OCI-LY7 (cell line): ENCODE data around the gene YIPF7. TPM values are rescaled to one million over a fixed set of nuclear protein-coding genes. Genes with fewer than 3 reads are reported as not detected.

Experiments
- BruUV-seq: library from RNA; stranded (reverse); fragments of 400-500 nt; replicated peaks from 2 replicates; lab custom pipeline; 2021; lab: Mats Ljungman, UMichigan
- CTCF ChIA-PET: fragments of 300-600 bp; sonication (Branson Sonifier 250); formaldehyde crosslinking; loops from one replicate; lab custom pipeline; 2022; ENCODE audit warnings: antibody characterized with exemption; ENCODE audit not compliant: unreplicated experiment; lab: Charles Lee
- POLR2A ChIA-PET: fragments of 300-600 bp; sonication (Branson Sonifier 250); formaldehyde crosslinking; loops from one replicate; lab custom pipeline; 2022; ENCODE audit warnings: antibody characterized with exemption; lab: Charles Lee
- DNase-seq: peaks from one replicate; pipeline ENCODE4 v3.0.0-alpha.2; 2015; ENCODE audit warnings: low spot score
- H2AFZ ChIP-seq: fragments of 200-600 bp; sonication (generic), shearing (Covaris generic); 2 replicates; pipeline ENCODE4 v1.6.1; 2014; ENCODE audit warnings: mild to moderate bottlenecking, antibody characterized with exemption, low read length, moderate library complexity
- H3K27ac ChIP-seq: fragments of 200-600 bp; sonication (generic); 2 replicates; pipeline ENCODE4 v1.5.1; 2014; ENCODE audit warnings: mixed run types, low read depth, mild to moderate bottlenecking, moderate library complexity, low read length, inconsistent platforms; ENCODE audit not compliant: poor library complexity, severe bottlenecking
- H3K36me3 ChIP-seq: fragments of 200-600 bp; sonication (generic); 2 replicates; pipeline ENCODE4 v1.6.1; 2014; ENCODE audit warnings: mild to moderate bottlenecking, antibody characterized with exemption, low read length, moderate library complexity, mixed read lengths; ENCODE audit not compliant: insufficient read depth
- H3K4me1 ChIP-seq: fragments of 200-600 bp; sonication (generic); 2 replicates; pipeline ENCODE4 v1.5.1; 2014; ENCODE audit warnings: mild to moderate bottlenecking, low read length; ENCODE audit not compliant: insufficient read depth, poor library complexity, severe bottlenecking
- H3K4me2 ChIP-seq: fragments of 200-600 bp; sonication (generic); 2 replicates; pipeline ENCODE4 v1.6.1; 2014; ENCODE audit warnings: mild to moderate bottlenecking, low read length
- H3K4me3 ChIP-seq: fragments of 200-600 bp; sonication (generic); 2 replicates; pipeline ENCODE4 v1.5.1; 2014; ENCODE audit warnings: mild to moderate bottlenecking, low read depth, low read length; ENCODE audit not compliant: poor library complexity, severe bottlenecking
- H3K79me2 ChIP-seq: fragments of 200-600 bp; sonication (generic); 2 replicates; pipeline ENCODE4 v1.6.1; 2016; ENCODE audit warnings: low read depth, mild to moderate bottlenecking, low read length, moderate library complexity, mixed read lengths; ENCODE audit not compliant: insufficient read depth
- H3K9me2 ChIP-seq: fragments of 200-600 bp; sonication (generic); 2 replicates; pipeline ENCODE4 v1.6.1; 2016; ENCODE audit warnings: mild to moderate bottlenecking, low read length, mixed read lengths; ENCODE audit not compliant: insufficient read depth
- H3K9me3 ChIP-seq: fragments of 200-600 bp; sonication (generic); 2 replicates; pipeline ENCODE4 v1.6.1; 2014; ENCODE audit warnings: mild to moderate bottlenecking, mixed run types, low read length, mixed read lengths
- H4K20me1 ChIP-seq: fragments of 200-600 bp; sonication (generic); 2 replicates; pipeline ENCODE4 v1.6.1; 2014; ENCODE audit warnings: mild to moderate bottlenecking, antibody characterized with exemption, low read length, moderate library complexity, mixed read lengths; ENCODE audit not compliant: insufficient read depth
- EZH2phosphoT487 ChIP-seq: fragments of 200-600 bp; sonication (generic); IDR thresholded peaks from 2 replicates; pipeline ENCODE4 v1.6.1; 2018; ENCODE audit warnings: low read depth, borderline replicate concordance, mild to moderate bottlenecking, mixed run types, antibody characterized with exemption, low read length, moderate library complexity, mixed read lengths
- intact Hi-C: fragments of 100-400 bp; cut with micrococcal nuclease; formaldehyde crosslinking; loops from one replicate; pipeline ENCODE4 v1.10.0; 2022; ENCODE audit not compliant: unreplicated experiment
- total RNA-seq, 2 experiments: library from RNA; depleted of rRNA in 1 of 2; stranded (reverse); fragments of >200 nt in 1 of 2; shearing (Covaris generic) in 1 of 2; gene quantifications; 2 replicates each; pipeline ENCODE4 v1.2.3, GENCODE V29; 2014 to 2022
- TF ChIP-seq, protein P1 (sequence below): fragments of 200-600 bp; sonication (generic); conservative IDR thresholded peaks from 2 replicates; pipeline ENCODE4 v1.5.1; 2014; ENCODE audit warnings: mild to moderate bottlenecking, antibody characterized with exemption, low read length, moderate library complexity, mixed read lengths

YIPF7 gene
- total RNA-seq, 2 experiments from 2014 or later: not detected

- Histone ChIP-seq H4K20me1 (no peaks in the 10 kb centered on the region), H3K27ac (no peak overlapping the region), H3K79me2 (no peaks in the 10 kb centered on the region), H2AFZ (no peak overlapping the region), H3K4me2 (no peak overlapping the region), H3K9me2 (no peaks in the 10 kb centered on the region), H3K4me3 (no peak overlapping the region), H3K4me1 (no peaks in the 10 kb centered on the region), H3K9me3 (no peaks in the 10 kb centered on the region), H3K36me3 (no peaks in the 10 kb centered on the region)
- DNase-seq: no peak
- CTCF ChIA-PET: no interaction called here
- intact Hi-C loops: no loop called here
- POLR2A ChIA-PET: interaction anchor here (1.2 kb wide), 1 partner anchor 9 kb away, joined by 3 read pairs; no protein-coding TSS in a partner anchor
- TF ChIP-seq, protein P1, sequence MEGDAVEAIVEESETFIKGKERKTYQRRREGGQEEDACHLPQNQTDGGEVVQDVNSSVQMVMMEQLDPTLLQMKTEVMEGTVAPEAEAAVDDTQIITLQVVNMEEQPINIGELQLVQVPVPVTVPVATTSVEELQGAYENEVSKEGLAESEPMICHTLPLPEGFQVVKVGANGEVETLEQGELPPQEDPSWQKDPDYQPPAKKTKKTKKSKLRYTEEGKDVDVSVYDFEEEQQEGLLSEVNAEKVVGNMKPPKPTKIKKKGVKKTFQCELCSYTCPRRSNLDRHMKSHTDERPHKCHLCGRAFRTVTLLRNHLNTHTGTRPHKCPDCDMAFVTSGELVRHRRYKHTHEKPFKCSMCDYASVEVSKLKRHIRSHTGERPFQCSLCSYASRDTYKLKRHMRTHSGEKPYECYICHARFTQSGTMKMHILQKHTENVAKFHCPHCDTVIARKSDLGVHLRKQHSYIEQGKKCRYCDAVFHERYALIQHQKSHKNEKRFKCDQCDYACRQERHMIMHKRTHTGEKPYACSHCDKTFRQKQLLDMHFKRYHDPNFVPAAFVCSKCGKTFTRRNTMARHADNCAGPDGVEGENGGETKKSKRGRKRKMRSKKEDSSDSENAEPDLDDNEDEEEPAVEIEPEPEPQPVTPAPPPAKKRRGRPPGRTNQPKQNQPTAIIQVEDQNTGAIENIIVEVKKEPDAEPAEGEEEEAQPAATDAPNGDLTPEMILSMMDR: peak; percentile 61
- TF ChIP-seq EZH2phosphoT487: no peak
- no TSS peak for BruUV-seq
Observed at GRCh38 chr4:44632089-44632488, 19.3 kb downstream of the YIPF7 start.

DNA sequence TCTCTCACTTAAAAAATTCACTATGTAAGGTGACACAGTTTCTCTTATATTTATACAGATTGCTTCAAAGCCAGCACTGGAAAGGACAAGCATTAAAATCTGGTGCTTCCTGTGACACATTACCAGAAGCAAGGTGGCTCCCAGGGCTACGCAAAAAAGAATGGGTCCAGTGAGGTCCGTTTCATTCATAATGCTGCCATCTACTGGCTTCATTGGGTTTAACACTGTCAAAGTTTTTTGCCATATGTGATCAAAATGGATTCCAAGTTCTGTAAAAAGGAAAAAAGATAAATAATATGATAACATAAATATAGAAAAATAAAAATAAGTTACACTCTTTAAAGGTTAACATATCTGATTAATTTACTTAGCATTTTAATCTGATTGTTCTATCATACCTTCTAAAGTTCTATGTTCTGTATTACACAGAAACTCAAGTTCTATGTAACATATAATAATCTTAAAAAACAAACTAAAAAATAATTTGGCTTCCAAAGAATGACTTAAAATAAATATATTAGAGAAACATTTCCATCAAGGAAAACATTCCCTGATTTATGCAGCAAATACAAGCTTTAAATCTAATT is 22.1 kb downstream of the YIPF7 start:
- no peaks in the 10 kb centered on the region for H4K20me1 ChIP-seq

More for the DNA sequence above, 22.1 kb downstream of the YIPF7 start:
- Histone ChIP-seq H3K9me3 (no peaks in the 10 kb centered on the region), H3K36me3 (no peaks in the 10 kb centered on the region), H3K4me2 (no peak overlapping the region), H3K79me2 (no peaks in the 10 kb centered on the region), H3K4me3 (no peak overlapping the region), H3K9me2 (no peaks in the 10 kb centered on the region), H3K27ac (no peak overlapping the region), H2AFZ (no peak overlapping the region), H3K4me1 (no peaks in the 10 kb centered on the region)
- ChIA-PET CTCF (no interaction called here), POLR2A (interaction anchor here (0.7 kb wide), 1 partner anchor 49 kb away, joined by 3 read pairs; the partner anchor contains the start of gene GUF1)
- BruUV-seq: no TSS peak
- TF ChIP-seq, protein P1: peak; percentile 82
- no peak for TF ChIP-seq EZH2phosphoT487
- peak; percentile 57 for DNase-seq
- intact Hi-C loops: loop anchor here (10.0 kb wide), 2 partner anchors 1495 to 1635 kb away; no protein-coding TSS in a partner anchor
